NCI-H1694 (cell line): Measurements from ENCODE around the gene TRA2A.
A peak's percentile ranks its signal among the peaks of the same experiment; 100 is the strongest.
"Not testable (repeated sequence)": the region's sequence is repeated elsewhere in the genome, so short reads cannot be mapped to it uniquely, and the experiment has no call there.

ENCODE experiments used
- DNase-seq: peaks from one replicate; lab custom pipeline; 2025; lab: John Stamatoyannopoulos, UW

Gene TRA2A

GRCh38 chr7:23531794-23532489, at the start of gene TRA2A:
Gene TRA2A, minus strand, starts transcription at chr7:23531981. Its CDS starts 157 bp downstream, at chr7:23531824.
- DNase-seq: peak; percentile 90

GRCh38 chr7:23570592-23571200, 38.9 kb upstream of the TRA2A start:
- peak; percentile 77 for DNase-seq

DNA sequence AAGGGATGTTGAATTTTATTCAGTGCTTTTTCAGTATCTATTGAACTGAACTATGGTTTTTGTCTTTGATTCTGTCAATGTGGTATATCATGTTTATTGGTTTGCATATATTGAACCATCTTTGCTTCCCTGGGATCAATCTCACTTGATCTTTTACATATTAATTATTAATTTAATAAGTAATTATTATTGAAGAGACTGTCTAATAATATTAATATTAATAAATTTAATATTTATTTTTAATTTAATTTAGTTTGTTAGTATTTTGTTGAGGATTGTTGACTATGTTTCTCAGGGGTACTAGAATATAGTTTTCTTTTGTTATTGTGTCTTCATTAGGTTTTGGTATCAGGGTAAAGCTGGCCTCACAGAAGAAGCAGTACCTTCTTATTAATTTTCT, 26.5 kb upstream of the TRA2A start:
- no peak for DNase-seq

DNA sequence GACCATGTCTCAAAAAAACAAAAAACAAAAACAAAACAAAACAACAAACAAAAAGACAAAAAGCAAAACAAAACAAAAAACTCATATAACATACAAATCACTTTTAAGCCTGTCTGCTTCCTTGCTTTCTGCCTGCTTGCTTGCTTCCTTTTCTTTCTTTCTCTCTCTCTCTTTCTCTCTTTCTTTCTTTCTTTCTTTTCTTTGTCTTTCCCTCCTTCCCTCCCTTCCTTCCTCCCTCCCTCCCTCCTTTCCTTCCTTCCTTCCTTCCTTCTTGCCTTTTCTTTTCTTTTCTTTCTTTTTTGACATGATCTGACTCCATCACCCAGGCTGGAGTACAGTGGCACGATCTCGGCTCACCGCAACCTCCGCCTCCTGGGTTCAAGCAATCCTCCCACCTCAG, 15.9 kb upstream of the TRA2A start:
- no peak for DNase-seq

DNA sequence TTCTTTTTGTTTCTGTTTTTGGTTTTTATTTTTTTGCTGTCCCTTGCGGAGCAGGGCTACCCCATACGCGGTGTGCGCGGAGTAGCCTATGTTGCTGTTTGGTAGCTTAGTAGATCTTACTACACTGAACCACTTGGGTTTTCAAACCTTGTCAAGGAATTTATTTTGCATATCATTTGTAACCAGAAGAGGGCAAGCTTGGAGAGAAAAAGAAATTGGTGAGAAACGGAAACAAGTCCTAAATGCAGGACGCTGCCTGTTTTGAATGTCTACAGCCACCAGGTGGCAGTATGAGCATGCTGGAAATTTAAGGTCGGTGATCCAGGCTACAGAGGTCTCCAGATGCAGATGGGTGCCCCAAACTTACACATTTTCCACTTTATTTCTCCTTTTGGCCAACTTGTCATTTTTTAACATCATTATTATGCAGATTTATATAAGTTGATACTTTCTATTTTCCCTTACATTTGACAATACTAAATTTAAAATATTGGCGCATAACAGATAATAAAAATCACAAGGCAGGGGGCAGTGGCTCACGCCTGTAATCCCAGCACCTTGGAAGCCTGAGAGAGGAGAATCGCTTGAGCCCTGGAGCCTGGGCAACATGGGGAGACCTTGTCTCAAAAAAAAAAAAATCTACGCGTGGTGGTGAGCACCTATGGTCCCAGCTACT, 15.3 kb upstream of the TRA2A start:
- peak; percentile 89 for DNase-seq

DNA sequence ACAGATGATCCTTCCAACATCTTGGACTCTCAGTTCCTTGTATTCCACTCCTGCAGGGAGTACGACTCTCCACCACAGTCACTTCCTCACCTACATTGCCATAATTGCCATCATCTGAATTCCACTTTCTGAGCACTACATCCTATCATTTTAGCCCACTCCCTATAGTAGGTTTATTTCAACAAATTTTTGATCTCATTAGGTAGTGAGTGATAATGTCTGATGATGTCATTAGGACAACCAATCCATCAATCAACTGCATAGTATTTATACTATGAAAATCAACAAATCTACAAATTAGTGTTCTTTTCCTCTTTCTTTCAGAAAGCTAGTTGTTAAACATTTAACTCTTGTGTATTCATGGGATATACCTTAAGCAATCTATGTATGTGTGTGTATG, 13.7 kb upstream of the TRA2A start:
- DNase-seq: no peak

- DNase-seq: no peak
Measured at GRCh38 chr7:23544913-23545354, 13.2 kb upstream of the TRA2A start.

DNA sequence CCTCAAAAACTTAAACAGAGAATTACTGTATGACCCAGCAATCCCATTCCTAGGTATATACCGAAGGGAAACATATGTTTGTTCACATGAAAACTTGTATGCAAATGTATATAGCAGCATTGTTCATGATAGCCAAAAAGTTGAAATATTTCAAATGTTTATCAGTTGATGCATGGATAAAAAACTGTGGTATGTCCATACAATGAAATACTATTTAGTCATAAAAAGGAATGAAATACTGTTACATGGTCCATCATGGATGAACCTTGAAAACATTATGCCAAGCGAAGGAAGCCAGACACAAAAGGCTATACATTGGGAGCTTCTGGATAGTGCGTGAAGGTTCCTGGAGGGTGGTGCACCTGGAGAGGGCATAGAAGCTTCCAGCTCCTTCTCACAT, 11.0 kb upstream of the TRA2A start:
- DNase-seq: no peak

GRCh38 chr7:23539494-23539907, 7.7 kb upstream of the TRA2A start:
- no peak for DNase-seq

DNA sequence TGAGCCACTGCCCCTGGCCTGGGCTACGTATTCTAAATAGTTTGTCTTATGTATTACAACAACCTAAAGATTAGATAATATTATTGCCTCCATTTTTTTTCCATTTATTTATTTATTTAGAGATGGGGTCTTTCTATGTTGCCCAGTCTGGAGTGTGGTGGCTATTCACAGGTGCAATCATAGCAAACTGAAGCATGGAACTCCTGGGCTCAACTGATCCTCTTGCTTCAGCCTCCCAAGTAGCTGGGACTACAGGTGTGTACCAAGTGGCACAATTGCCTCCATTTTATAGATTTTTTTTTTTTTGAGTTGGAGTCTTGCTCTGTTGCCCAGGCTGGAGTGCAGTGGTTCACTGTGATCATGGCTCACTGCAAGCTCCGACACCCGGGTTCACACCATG, 6.5 kb upstream of the TRA2A start:
- DNase-seq: no peak

DNA sequence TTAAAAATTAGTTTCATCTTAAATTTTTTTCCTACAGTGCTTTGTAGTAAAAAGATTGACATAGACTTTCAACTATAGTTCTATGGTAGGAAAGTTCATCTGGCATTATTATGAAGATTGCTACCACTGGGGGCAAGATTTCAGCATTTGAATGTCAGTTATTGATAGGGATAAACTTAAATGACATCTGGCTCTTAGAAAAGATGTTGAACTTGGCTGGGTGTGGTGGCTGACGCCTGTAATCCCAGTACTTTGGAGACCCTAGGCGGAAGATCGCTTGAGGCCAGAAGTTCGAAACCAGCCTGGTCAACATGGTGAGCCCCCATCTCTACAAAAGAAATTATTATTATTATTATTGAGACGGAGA, 1.4 kb upstream of the TRA2A start:
- DNase-seq: no peak

- no peak for DNase-seq
Measured at GRCh38 chr7:23532490-23533237, 883 bp upstream of the TRA2A start.

DNA sequence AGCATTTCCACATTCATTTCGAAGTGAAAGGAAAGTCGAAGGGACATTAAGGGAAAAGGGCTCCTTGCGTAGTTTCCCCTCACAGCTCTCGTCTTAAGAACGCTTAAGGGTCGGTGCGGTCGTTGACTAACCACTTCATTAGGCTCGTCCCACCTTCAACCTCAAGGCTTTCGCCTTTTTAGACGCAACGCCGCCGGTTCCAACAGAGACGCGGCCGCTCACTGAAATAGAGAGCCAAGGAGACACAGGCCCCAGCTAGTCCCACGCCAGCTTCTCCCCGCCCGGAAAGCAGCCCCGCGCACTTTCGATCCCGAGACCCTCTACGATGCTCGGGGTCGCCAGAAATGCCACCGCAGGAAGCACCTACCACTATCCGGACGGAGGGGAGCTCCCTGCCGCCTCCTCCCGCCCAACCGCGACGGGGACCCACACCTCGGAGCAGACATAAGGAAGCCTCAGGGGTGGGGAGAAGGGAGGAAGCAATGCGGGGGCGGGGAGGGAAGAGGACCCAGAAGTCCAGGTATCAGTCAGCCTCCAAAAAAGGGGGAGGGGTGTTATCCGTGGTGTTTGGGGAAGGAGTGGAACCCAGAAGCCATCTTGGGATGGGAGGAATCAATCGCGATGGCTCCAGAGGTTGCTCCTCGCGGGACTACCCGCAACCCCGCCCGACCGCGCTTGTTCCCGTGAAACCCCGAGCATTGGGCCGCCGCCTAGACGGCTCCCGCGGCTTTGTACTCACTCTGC, 559 bp downstream of the TRA2A start:
- peak; percentile 58 for DNase-seq

GRCh38 chr7:23530405-23530804, 1.4 kb downstream of the TRA2A start:
- peak; percentile 30 for DNase-seq

DNA sequence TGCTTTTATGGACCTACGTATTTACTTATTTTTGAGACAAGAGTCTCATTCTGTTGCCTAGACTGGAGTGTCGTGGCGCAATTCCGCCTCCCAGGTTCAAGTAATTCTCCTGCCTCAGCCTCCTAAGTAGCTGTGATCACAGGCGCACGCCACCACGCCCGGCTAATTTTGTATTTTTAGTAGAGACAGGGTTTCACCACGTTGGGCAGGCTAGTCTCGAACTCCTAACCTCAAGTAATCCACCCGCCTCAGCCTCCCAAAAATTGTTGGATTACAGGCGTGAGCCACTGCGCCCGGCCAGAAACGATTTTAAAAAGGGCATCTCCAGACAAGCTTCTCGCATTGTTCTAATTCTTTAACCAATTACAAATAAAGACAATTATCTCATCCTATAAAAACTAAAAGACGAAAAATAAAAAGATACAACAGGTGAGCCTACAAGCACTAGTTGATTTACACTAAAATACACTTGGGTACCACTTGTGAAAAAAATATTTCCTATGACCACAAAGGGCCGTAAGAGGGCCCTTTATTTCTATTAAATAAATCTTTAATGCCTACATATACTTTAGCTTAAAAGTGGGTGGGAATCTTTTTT, 2.4 kb downstream of the TRA2A start:
- no peak for DNase-seq

GRCh38 chr7:23525611-23526010, 6.2 kb downstream of the TRA2A start:
- DNase-seq: not testable (repeated sequence)

- DNase-seq: no peak
Measured at GRCh38 chr7:23524473-23524872, 7.3 kb downstream of the TRA2A start.

DNA sequence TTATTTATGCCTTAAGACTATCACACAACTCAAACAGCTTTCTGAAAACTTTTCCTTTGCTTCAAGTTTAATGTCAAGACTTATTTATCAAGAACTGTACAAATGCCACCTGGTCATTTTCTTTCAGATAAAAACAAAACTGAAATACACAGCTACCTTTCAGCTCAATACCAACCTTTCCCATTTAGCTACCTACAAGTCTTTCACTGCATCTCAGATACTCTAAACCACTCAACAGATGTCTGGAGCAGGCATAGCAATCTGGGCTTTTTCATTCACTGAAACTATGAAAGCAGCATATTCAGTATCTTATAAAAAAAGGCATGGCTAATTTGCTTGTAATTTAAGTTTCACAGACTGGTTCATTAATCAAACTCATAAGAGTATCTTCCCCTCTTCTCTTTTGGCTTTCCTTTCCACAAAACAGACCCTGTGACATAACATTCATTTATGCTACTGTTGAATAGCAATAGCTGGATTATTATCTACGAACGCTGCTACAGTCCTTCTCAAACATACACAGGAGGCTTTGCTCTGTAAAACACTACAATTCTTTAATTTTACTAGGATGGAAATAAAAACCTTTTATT, 8.2 kb downstream of the TRA2A start:
- DNase-seq: no peak

- no peak for DNase-seq
Measured at GRCh38 chr7:23520582-23520981, 11.2 kb downstream of the TRA2A start.

DNA sequence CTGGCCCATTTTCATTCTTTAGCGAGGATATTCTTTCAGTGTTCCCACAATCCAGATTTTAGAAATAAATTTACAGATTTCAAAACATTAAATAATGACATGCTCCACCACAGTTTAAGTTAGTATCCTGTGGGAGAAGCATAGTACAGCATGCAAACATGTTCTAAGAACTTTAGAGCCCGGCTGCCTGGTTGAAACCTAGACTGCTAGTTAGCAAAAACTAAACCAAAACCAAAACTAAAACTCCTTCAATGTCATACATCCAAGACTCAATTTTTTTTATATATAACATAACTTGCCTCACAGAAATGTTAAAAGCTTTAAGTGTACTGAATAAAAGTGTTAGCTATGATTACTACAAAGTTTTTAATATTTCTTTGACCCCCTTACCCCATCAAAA, 17.0 kb downstream of the TRA2A start:
- no peak for DNase-seq

DNA sequence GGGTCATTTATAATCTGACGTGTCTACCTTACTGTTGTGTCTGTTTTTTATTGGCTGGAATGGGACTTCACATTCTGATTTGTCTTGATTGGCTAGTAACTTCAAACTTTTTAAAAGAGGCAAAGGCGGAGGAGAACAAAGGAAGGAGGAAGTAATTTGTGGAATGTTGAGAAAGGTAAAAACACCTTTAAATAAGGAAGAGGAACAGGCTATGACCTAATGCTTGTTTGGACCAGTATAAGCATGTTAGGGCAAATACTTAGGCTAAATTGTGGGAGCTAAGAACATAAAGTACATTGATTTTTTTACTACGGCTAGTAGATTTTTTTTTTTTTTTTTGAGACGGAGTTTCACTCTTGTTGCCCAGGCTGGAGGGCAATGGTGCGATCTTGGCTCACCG, 18.0 kb downstream of the TRA2A start:
- DNase-seq: not testable (repeated sequence)
